Testis (tissue), 2 donors: ENCODE measurements around the gene CDH6.

ENCODE experiments used
- CTCF ChIP-seq, 3 experiments: fragments of 450-650 bp in 2 of 3; fragments of 200-600 bp in 1 of 3; sonication (generic) in 1 of 3; IDR thresholded peaks; one replicate each; pipeline ENCODE4 v1.5.1; 2016 to 2019; ENCODE audit warnings: antibody characterized with exemption in 3 of 3, mild to moderate bottlenecking in 2 of 3, moderate library complexity in 1 of 3
- POLR2A ChIP-seq: fragments of 450-650 bp; IDR thresholded peaks from one replicate; pipeline ENCODE4 v1.6.1; 2017; ENCODE audit warnings: antibody characterized with exemption, mild to moderate bottlenecking, moderate library complexity

DNA sequence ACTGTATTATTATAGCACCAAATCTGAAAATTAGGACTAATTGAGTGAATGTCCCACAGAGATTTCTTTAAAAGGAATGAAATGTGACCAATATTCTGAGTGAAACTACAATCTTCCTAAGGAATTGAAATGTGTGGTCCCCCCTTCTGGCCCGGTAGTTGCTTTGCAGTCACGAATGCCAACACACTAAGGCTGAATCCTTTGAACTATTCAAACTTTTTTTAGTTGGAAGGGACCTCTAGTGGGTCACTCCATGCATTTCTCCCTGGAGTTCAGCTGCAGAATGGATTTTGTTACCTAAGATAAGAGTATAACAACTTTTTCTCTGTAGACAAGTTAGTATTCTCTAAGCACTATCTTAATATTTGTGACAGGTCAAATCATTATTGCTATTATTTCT is 2.8 kb downstream of the CDH6 start:
- no peak for TF ChIP-seq CTCF (IDR thresholded peaks at IDR 0.05)
- no peak for TF ChIP-seq POLR2A
